HUES64 (cell line): ENCODE results near the gene POMGNT1. TPM values are rescaled to one million over a fixed set of nuclear protein-coding genes. Genes with fewer than 3 reads are reported as not detected.
A peak's percentile ranks its signal among the peaks of the same experiment; 100 is the strongest.
"Not testable (repeated sequence)": the region's sequence is repeated elsewhere in the genome, so short reads cannot be mapped to it uniquely, and the experiment has no call there.

Experiments
- H3K27ac ChIP-seq: 2 replicates; pipeline ENCODE4 v1.7.0; 2013; ENCODE audit warnings: low read depth, low read length, inconsistent platforms
- H3K27me3 ChIP-seq: 2 replicates; pipeline ENCODE4 v1.6.1; 2013; ENCODE audit warnings: mild to moderate bottlenecking, low read length; ENCODE audit not compliant: insufficient read depth
- H3K36me3 ChIP-seq: 2 replicates; pipeline ENCODE4 v1.6.1; 2013; ENCODE audit warnings: mild to moderate bottlenecking, low read length; ENCODE audit not compliant: insufficient read depth
- H3K4me1 ChIP-seq: 2 replicates; pipeline ENCODE4 v1.6.1; 2013; ENCODE audit warnings: mild to moderate bottlenecking, low read length, moderate library complexity; ENCODE audit not compliant: insufficient read depth
- H3K4me3 ChIP-seq: 2 replicates; pipeline ENCODE4 v1.5.1; 2013; ENCODE audit warnings: mild to moderate bottlenecking, low read length, moderate library complexity
- H3K9ac ChIP-seq: 2 replicates; pipeline ENCODE4 v1.6.1; 2013; ENCODE audit warnings: mild to moderate bottlenecking, low read depth, low read length
- H3K9me3 ChIP-seq: 2 replicates; pipeline ENCODE4 v1.6.1; 2013; ENCODE audit warnings: low read depth, low read length; ENCODE audit not compliant: insufficient read depth
- WGBS: fragments of 150-250, 120-280 bp; methylation state at CpG from one replicate; pipeline ENCODE4 v1.1.7; 2013; ENCODE audit warnings: missing lambda C conversion rate; 5-methylcytosine and 5-hydroxymethylcytosine counted together
- polyA plus RNA-seq, 2 experiments: library from polyadenylated mRNA; stranded (reverse); fragments of 50-300 nt; gene quantifications; one replicate each; pipeline ENCODE4 v1.2.3, GENCODE V29; 2013

POMGNT1 gene
- polyA plus RNA-seq (2013, experiment 1 of 2): 41.4 TPM
- 42.2 TPM for polyA plus RNA-seq (2013, experiment 2 of 2)

- Histone ChIP-seq H3K36me3 (peaks cover 19% of the 10 kb centered on the region), H3K4me1 (peaks cover 10% of the 10 kb centered on the region; the same call in 1 of the 2 replicates), H3K27me3 (no peaks in the 10 kb centered on the region), H3K4me3 (peak within 1 kb of the TSS; percentile 97), H3K27ac (peak within 1 kb of the TSS; percentile 76), H3K9me3 (no peaks in the 10 kb centered on the region), H3K9ac (peak within 1 kb of the TSS; percentile 88)
- WGBS: 1% methylated on average over 67 of the region's 67 CpGs
Observed at GRCh38 chr1:46197964-46198811, at the start of gene POMGNT1. Gene POMGNT1, minus strand, starts transcription at chr1:46198434. Its CDS starts 613 bp downstream, at chr1:46197821.

- H3K9me3 ChIP-seq: no peaks in the 10 kb centered on the region
- peaks cover 9% of the 10 kb centered on the region; the same call in 1 of the 2 replicates for H3K4me1 ChIP-seq
- no peaks in the 10 kb centered on the region for H3K27me3 ChIP-seq
- H3K9ac ChIP-seq: peak within 1 kb of the TSS; percentile 94
- peaks cover 37% of the 10 kb centered on the region for H3K36me3 ChIP-seq
- peak within 1 kb of the TSS; percentile 94 for H3K4me3 ChIP-seq
- under 1% methylated on average over 40 of the region's 49 CpGs for WGBS
- H3K27ac ChIP-seq: peak within 1 kb of the TSS; percentile 86
Observed at GRCh38 chr1:46247436-46248121, 49.3 kb upstream of the POMGNT1 start, which contains the start of gene RAD54L. Gene RAD54L, plus strand, starts transcription at chr1:46247763. Its CDS starts 643 bp downstream, at chr1:46248406.

- Histone ChIP-seq H3K4me1 (peaks cover 9% of the 10 kb centered on the region; the same call in 1 of the 2 replicates), H3K9me3 (no peaks in the 10 kb centered on the region), H3K4me3 (peak overlapping the region; percentile 91), H3K9ac (peak overlapping the region; percentile 89), H3K27ac (peak overlapping the region; percentile 72; the same call in 1 of the 2 replicates), H3K36me3 (peaks cover 29% of the 10 kb centered on the region), H3K27me3 (no peaks in the 10 kb centered on the region)
- WGBS: 9% methylated on average over 31 of the region's 35 CpGs
Observed at GRCh38 chr1:46246548-46247435, 48.6 kb upstream of the POMGNT1 start.

GRCh38 chr1:46246136-46246535 is 47.9 kb upstream of the POMGNT1 start:
- H3K27ac ChIP-seq, H3K4me1 ChIP-seq, H3K9me3 ChIP-seq, H3K9ac ChIP-seq, H3K4me3 ChIP-seq, H3K27me3 ChIP-seq: not testable (repeated sequence)
- WGBS: 95% methylated on average over 17 of the region's 17 CpGs
- peaks cover 23% of the 10 kb centered on the region for H3K36me3 ChIP-seq

- Histone ChIP-seq H3K4me3 (no peak overlapping the region), H3K4me1 (peaks cover 9% of the 10 kb centered on the region; the same call in 1 of the 2 replicates), H3K27me3 (no peaks in the 10 kb centered on the region), H3K9me3 (no peaks in the 10 kb centered on the region), H3K9ac (no peak overlapping the region), H3K27ac (no peak overlapping the region), H3K36me3 (peaks cover 10% of the 10 kb centered on the region)
- 87% methylated on average over 3 of the region's 3 CpGs for WGBS
Observed at GRCh38 chr1:46244656-46245371, 46.6 kb upstream of the POMGNT1 start.

- not testable (repeated sequence) for H3K9ac ChIP-seq, H3K9me3 ChIP-seq, H3K27ac ChIP-seq, H3K4me3 ChIP-seq, H3K36me3 ChIP-seq, H3K4me1 ChIP-seq, H3K27me3 ChIP-seq
- WGBS: 97% methylated on average over 3 of the region's 3 CpGs
Observed at GRCh38 chr1:46243831-46244230, 45.6 kb upstream of the POMGNT1 start.

- Histone ChIP-seq H3K4me1 (peaks cover 3% of the 10 kb centered on the region; the same call in 1 of the 2 replicates), H3K36me3 (no peaks in the 10 kb centered on the region), H3K4me3 (no peak overlapping the region), H3K9me3 (0 out of 2 replicates have a peak, but pooled peaks cover 10% of the 10 kb centered on the region), H3K27me3 (no peaks in the 10 kb centered on the region), H3K9ac (no peak overlapping the region), H3K27ac (no peak overlapping the region)
- WGBS: 89% methylated on average over 1 of the region's 1 CpG
Observed at GRCh38 chr1:46242918-46243317, 44.7 kb upstream of the POMGNT1 start.

- H3K4me3 ChIP-seq, H3K27me3 ChIP-seq, H3K4me1 ChIP-seq, H3K9ac ChIP-seq, H3K27ac ChIP-seq, H3K36me3 ChIP-seq: not testable (repeated sequence)
- WGBS: 92% methylated on average over 10 of the region's 38 CpGs
- H3K9me3 ChIP-seq: peaks cover 19% of the 10 kb centered on the region
Observed at GRCh38 chr1:46241733-46242132, 43.5 kb upstream of the POMGNT1 start.

GRCh38 chr1:46238865-46239264 is 40.6 kb upstream of the POMGNT1 start:
- WGBS: 100% methylated on average over 1 of the region's 1 CpG
- not testable (repeated sequence) for H3K27ac ChIP-seq, H3K4me3 ChIP-seq, H3K27me3 ChIP-seq, H3K9ac ChIP-seq, H3K36me3 ChIP-seq, H3K4me1 ChIP-seq
- peaks cover 25% of the 10 kb centered on the region for H3K9me3 ChIP-seq

- H3K36me3 ChIP-seq: no peaks in the 10 kb centered on the region
- H3K9me3 ChIP-seq: peaks cover 25% of the 10 kb centered on the region
- H3K27ac ChIP-seq: no peak overlapping the region
- 90% methylated on average over 4 of the region's 4 CpGs for WGBS
- H3K27me3 ChIP-seq: no peaks in the 10 kb centered on the region
- no peak overlapping the region for H3K4me3 ChIP-seq
- H3K4me1 ChIP-seq: no peaks in the 10 kb centered on the region
- no peak overlapping the region for H3K9ac ChIP-seq
Observed at GRCh38 chr1:46236882-46237281, 38.6 kb upstream of the POMGNT1 start.
